GM18505 (cell line): Measurements from ENCODE around the gene MATR3.
A peak's percentile ranks its signal among the peaks of the same experiment; 100 is the strongest.
"Not testable (repeated sequence)": the region's sequence is repeated elsewhere in the genome, so short reads cannot be mapped to it uniquely, and the experiment has no call there.

ENCODE experiments used
- ATAC-seq: cut with Tn5 transposase; IDR thresholded peaks from one replicate; pipeline ENCODE4 v1.9.1; 2021; ENCODE audit not compliant: unreplicated experiment
- POLR2A ChIP-seq: IDR thresholded peaks from 4 replicates; pipeline ENCODE4 v1.6.1; 2011; ENCODE audit warnings: borderline replicate concordance; ENCODE audit not compliant: insufficient read depth, insufficient read length; ENCODE audit errors: extremely low read depth

MATR3 gene

DNA sequence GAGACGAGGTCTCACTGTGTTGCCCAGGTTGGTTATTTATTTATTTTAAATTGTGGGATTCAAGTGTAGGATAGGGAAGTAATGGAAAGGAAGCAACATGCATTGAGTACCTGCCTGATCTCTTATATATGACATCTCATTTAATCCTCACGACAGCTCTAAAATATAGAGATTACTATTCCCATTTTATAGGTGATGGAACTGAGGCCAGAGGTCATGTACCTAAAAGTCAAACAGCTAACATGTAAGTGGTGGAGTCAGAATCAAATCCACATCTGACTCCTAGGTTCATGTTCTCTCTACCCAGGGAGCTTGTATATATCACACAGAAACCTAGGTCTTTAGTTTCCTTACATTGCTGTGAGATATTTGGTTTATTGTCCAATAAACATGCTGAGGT lies 26.1 kb upstream of the MATR3 start:
- no peak for TF ChIP-seq POLR2A
- no peak for ATAC-seq

GRCh38 chr5:139268364-139269202 lies 25.0 kb upstream of the MATR3 start:
- no peak for ATAC-seq
- TF ChIP-seq POLR2A = no peak

DNA sequence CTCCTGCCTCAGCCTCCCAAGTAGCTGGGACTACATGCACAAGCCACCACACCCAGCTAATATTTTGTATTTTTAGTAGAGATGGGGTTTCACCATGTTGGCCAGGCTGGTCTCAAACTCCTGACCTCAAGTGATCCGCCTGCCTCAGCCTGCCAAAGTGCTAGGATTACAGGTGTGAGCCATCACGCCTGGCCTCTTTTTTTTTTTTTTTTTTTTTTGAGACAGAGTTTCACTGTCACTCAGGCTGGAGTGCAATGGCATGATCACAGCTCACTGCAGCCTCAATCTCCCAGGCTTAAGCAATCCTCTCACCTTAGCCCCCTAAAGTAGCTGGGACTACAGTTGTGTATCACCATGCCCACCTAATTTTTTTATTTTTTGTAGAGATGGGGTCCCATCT lies 22.8 kb upstream of the MATR3 start:
- not testable (repeated sequence) for ATAC-seq

DNA sequence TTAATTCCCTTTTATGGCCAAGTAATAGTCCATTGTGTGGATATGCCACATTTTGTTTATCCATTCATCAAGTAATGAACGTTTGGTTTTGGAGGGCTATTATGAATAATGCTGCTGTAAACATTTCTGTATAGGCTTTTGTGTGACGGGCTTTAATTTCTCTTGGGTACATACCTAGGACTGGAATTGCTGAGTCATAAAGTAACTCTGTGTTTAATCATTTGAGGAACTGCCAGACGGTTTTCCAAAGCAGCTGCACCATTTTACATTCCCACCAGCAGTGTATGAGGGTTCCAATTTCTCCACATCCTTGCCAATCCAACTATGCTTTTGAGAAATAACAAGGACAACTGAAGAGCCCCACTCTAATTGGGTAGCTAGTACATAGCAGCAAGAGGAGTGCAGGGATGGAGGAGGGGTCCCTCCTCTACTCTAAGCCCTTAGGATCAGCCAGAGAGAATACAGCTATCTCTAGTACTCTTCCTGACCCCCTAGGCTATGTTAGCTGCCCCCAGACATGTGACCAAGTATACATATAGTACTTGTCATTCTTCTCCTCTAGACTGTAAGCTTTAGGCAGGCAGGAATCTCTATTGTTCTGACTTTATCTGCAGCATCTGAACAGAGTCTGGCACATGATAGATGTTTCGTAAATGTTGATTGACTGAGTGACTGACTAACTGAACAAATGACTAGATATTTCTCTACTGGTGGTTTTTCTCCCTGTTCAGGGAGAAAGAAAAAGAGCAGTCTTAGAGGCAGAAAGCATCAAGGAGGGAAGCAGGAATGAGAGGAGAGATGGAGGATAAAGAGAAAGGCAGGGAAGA lies 22.1 kb upstream of the MATR3 start:
- ATAC-seq = no peak
- no peak for TF ChIP-seq POLR2A

DNA sequence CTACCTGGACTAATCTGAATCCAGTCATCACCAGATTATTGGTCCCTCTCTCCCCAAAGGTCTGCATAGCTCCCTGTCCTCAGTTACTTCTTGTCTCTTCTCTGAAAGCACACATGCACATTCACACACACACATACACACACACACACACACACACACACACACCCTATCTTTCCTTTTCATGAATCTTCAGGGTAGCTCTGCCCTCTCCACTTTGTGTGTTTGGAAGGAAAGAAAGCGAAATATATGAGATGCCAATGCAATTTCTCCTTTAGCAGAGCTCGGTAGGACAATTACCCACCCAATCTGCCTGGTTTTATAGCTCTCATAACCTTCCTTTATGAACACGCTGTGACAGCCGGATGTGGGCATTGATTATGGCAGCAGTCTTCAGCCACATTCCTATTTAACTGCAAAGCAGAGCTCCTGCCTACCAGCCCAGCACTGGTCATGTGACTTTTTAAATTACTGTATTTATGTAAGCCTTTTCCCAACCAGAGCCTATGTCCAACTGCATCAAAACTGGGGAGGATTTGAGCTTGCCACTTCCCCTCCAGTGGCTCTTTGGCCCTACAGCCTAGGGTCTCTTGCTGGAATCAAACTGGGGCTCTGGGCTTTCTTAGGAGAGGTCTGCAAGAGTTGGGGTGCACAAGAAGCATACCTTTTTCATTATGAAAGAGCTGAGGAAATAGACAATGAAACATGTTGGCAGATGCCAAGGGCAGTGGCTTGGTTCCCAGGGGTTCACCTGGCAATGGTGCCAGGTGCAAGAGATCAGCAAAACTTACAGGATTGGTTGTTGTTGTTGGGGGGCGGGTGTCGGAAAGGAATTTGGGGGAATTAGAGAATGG lies 20.8 kb upstream of the MATR3 start:
- TF ChIP-seq POLR2A = no peak
- ATAC-seq = no peak

GRCh38 chr5:139273322-139273571 lies 20.3 kb upstream of the MATR3 start:
- TF ChIP-seq POLR2A = no peak
- ATAC-seq = no peak

DNA sequence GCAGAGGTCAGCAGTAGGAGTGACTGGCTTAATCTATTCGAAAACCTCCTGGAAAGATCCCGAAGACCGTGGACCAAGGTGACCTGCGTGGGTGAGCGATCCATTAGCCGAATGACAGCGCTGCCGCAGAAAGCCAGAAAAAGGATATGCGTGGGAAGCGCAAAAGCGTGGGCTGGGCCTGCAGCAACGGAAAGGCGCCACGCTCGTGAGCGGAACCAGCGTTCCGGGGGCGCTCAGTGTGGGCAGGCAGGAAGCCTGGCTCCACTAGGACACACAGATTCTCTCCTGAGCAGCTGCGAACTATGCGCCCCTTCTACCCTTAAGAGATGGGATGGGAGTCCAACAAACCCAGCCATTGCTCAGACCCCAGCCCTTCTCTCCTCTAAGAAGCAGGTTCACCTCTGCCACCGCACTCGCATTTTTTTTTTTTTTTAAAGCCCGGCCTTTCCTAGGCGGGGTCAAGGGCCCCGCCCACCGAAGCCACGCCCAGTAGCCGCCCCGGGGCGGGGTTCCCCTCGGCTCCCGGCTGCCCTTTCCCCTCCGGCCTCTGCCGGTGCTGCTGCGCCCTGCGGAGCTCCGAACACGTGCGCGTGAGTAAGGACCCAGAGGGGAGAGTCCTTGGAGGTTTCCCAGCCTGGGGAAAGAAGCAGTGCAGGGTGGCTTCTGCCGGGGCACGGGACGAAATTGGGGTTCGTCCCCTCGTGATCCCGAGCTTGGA lies 19.8 kb upstream of the MATR3 start:
- TF ChIP-seq POLR2A = peak; percentile 94
- ATAC-seq = peak; percentile 81

DNA sequence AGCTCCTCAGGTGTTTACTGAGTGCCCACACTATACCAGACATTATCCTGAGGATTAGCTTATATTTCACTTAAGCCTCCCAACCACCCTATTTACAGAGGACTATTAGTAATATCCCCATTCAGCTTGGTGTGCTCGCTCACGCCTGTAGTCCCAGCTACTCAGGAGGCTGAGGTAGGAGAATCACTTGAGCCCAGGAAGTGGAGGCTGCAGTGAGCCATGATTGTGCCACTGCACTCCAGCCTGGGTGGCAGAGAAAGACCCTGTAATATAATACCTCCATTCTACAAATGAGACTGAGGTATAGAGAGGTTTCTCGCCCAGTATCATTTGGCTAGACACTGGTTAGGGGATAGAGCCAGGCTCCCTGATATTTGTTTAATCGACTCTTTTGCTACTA lies 18.0 kb upstream of the MATR3 start:
- no peak for TF ChIP-seq POLR2A
- ATAC-seq = no peak

GRCh38 chr5:139275956-139276355 lies 17.6 kb upstream of the MATR3 start:
- peak; percentile 50 for TF ChIP-seq POLR2A
- ATAC-seq = no peak

DNA sequence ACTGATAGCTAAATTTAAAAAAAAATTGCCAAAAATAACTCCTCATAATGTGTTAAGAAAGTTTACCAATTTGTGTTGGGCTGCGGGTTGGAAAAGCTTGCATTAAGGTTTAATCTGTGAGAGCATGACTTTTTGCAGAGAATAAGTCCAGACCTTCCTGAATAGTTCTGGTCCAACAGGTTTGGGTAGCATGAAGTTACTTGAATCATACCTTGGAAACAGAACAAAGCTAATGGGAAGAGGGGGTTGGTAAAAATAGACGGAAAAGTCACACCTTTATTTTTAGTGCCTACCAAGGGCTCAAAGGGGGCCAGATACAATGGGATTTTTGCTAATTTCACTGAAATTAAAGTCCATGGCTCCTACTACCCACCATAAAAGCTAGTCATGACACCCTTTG lies 17.1 kb upstream of the MATR3 start:
- ATAC-seq = no peak

GRCh38 chr5:139277171-139277570 lies 16.4 kb upstream of the MATR3 start:
- no peak for TF ChIP-seq POLR2A
- ATAC-seq = no peak

More for the DNA sequence above, 17.1 kb upstream of the MATR3 start:
- TF ChIP-seq POLR2A = no peak

DNA sequence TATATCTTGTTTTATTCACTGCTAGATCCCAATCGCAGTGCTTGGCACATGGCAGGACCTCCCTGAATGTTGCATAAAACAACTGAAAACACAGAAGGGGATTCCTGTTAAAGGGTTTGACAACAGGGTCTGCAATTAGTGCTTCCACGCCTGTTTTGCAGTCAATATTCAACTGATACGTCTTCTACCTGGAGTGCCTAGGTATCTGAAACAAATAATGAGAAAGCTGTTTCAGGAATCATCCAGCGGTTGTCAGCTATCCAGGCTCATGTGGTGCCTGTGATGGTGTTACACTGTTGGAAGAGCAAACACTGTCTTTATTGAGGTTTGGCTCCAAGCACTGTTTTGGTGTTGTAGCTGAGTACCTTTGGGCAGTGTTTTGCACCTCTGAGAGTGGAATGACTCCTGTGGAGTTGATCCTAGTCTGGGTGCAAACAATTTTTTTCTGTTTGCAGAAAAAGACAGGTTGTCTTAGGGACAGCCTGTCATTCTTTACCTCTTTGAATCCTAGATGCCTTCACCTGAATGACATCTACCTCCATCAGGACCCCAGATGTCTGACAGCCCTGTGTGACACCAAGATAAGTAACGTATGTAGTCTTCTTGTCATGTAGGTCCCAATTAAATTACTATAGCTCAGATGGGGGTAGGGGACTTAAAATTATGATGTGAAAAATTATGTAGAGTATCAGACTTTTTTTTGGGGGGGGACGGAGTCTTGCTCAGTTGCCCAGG lies 14.8 kb upstream of the MATR3 start:
- ATAC-seq = no peak
- no peak for TF ChIP-seq POLR2A

DNA sequence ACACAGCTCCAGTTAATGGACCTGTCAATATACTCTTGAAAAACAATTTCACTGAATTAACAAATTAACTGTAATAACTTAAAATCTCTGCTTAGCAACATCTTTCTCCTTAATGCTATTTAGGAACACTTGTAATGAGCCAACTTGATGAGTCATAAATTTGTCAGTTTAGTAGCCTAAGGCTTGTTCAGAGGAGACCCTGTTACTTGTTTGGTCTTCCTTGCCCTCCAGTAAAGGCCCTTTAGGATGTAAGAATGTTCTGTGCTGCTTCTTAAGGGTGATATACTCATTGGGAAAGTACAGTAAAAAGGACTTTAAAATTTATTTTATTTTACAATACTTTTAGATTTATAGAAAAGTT lies 11.4 kb upstream of the MATR3 start:
- ATAC-seq = no peak
- TF ChIP-seq POLR2A = no peak
